Measurements from ENCODE around the gene MFRP. TPM values are rescaled to one million over a fixed set of nuclear protein-coding genes. Genes with fewer than 3 reads are reported as not detected.
A peak's percentile ranks its signal among the peaks of the same experiment; 100 is the strongest.

Gene MFRP
- total RNA-seq, 1 donor, result not detected

GRCh38 chr11:119372260-119373058, 26.0 kb upstream of the MFRP start:
- no peak for TF ChIP-seq CTCF (IDR thresholded peaks at IDR 0.05; ENCODE audit: insufficient read depth, low read depth, low read length)
- DNase-seq (ENCODE audit: low read depth), result no peak
- no peak overlapping the region for H3K4me3 ChIP-seq (ENCODE audit: low read depth, low read length)

DNA sequence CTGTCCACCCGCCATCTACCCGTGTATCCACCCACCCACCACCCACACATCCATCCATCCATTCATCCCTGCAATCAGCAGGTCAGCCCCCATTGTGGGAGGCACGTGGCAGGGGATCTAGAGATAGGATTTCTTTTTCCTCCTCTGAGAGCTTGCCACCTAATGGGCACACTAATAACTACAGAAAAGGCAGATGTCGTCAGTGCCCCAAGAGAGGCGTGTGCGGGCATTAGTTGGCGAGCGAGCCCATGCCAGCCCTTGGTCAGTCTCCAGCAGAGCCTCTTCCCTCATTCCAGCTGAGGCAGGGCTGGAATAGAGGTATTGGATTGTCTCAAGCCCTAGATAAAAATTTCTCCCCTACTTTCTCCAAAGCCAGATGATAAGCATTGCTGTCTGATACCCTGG, 25.3 kb upstream of the MFRP start:
- peak; percentile 11 for TF ChIP-seq CTCF (IDR thresholded peaks at IDR 0.05; ENCODE audit: insufficient read depth, low read depth, low read length)
- H3K4me3 ChIP-seq (ENCODE audit: low read depth, low read length), result no peak overlapping the region

GRCh38 chr11:119371067-119371601, 24.6 kb upstream of the MFRP start:
- no peak for TF ChIP-seq CTCF (IDR thresholded peaks at IDR 0.05; ENCODE audit: insufficient read depth, low read depth, low read length)
- DNase-seq (ENCODE audit: low read depth), result no peak

More for the DNA sequence above, 25.3 kb upstream of the MFRP start:
- DNase-seq (ENCODE audit: low read depth), result no peak

DNA sequence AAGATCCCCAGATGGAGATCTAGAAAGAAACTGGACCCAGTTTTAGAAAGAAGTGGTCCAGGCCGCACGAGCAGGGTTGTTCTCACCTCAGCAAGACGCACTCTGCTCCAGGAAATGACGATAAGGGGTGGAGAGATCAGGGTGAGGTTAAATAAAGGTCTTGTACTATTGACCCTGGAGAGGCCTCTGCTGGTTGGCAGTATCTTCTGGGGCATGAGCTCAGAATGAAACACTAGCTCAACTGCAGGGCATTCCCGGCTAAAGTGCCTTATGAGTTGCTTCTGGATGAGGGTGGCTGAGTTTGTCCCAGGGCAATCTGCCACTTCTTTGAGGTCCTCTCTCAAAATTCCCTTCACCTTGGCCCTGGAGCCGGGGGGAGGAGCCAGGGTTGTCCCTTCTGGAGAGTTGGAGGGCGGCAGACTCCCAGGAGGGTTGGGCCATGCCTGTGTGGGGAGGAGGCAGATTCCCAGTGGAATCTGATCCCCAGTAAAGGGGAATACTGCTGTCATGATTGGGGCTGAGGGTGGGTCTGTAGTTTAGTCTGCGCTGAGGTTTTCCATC, 24.1 kb upstream of the MFRP start:
- no peak for TF ChIP-seq CTCF (IDR thresholded peaks at IDR 0.05; ENCODE audit: insufficient read depth, low read depth, low read length)
- H3K4me3 ChIP-seq (ENCODE audit: low read depth, low read length), result no peak overlapping the region
- peak; percentile 43 for DNase-seq (ENCODE audit: low read depth)

More at GRCh38 chr11:119371067-119371601, 24.6 kb upstream of the MFRP start:
- H3K4me3 ChIP-seq (ENCODE audit: low read depth, low read length), result no peak overlapping the region

- peak; percentile 49 for DNase-seq (ENCODE audit: low read depth)
- TF ChIP-seq CTCF (IDR thresholded peaks at IDR 0.05; ENCODE audit: insufficient read depth, low read depth, low read length), result no peak
- peak overlapping the region; percentile 1 for H3K4me3 ChIP-seq (ENCODE audit: low read depth, low read length)
These were observed 22.8 kb upstream of the MFRP start for GRCh38 chr11:119369132-119369925.

DNA sequence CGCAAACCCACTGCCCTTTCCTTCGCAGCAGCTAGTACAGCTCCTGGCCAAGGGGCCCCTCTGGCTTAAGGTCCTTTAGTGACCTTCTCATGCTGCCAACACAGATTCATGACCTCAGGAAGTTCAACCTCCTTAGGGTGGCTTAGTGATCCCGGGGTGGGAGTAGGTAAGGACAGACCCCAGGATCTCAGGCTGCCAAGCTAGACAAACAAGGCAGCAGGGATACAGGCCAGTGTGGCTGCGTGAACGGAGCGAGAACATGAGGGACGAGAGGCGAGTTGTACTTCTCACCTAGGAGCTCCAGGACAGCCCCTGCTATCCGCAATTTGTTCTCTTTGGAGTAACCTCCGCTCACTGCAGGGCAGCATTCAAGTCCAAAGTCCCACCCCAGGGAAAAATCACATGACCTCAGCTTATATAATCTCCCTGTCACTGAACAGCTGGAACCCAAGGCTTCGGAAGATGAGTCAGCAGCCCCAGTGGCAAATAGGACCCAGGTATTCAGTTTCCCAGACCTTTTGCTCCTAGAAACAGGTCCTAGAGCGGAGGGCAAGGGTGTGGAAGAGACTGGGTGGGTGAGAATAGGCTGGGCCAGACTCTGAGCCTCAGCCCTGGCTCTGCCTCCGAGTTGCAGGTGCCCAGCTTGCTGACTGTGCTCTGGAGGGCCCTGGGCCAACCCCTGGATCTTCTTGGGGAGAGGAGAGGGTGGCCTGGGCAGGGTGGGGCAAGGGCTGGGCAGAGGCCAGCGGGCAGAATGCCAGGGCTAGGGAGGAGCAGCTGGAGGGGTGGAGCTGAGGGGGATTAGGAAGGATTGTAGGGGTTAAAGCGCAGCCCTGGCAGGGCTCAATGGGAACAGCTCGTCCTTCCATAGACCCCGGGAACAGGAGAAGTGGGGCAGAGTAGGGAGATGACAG, 21.9 kb upstream of the MFRP start:
- peak overlapping the region; percentile 15 for H3K4me3 ChIP-seq (ENCODE audit: low read depth, low read length)
- TF ChIP-seq CTCF (IDR thresholded peaks at IDR 0.05; ENCODE audit: insufficient read depth, low read depth, low read length), result no peak

More for the DNA sequence above, 21.9 kb upstream of the MFRP start:
- DNase-seq (ENCODE audit: low read depth), result peak; percentile 87
